Measurements from ENCODE around the gene PRAMEF13. TPM values are rescaled to one million over a fixed set of nuclear protein-coding genes. Genes with fewer than 3 reads are reported as not detected.
"Not testable (repeated sequence)": the region's sequence is repeated elsewhere in the genome, so short reads cannot be mapped to it uniquely, and the experiment has no call there.

The PRAMEF13 gene
- polyA plus RNA-seq, 1 experiment, result not detected

- no peak for DNase-seq (ENCODE audit: low read depth)
- POLR2A ChIA-PET, result no interaction called here
- no peak for TF ChIP-seq CTCF (IDR thresholded peaks at IDR 0.05; ENCODE audit: insufficient read depth, low read depth, low read length)
- H3K36me3 ChIP-seq (ENCODE audit: control insufficient read depth, insufficient read depth, low read length), result no peaks in the 10 kb centered on the region
- no peaks in the 10 kb centered on the region for H3K27me3 ChIP-seq (ENCODE audit: control insufficient read depth, insufficient read depth, low read length)
- CTCF ChIA-PET, result no interaction called here
- H3K4me3 ChIP-seq (ENCODE audit: low read depth, low read length), result no peak overlapping the region
Measured at GRCh38 chr1:13228343-13228781, 27.2 kb upstream of the PRAMEF13 start.

- POLR2A ChIA-PET; H3K4me3 ChIP-seq (ENCODE audit: low read depth, low read length); H3K36me3 ChIP-seq (ENCODE audit: control insufficient read depth, insufficient read depth, low read length); H3K27me3 ChIP-seq (ENCODE audit: control insufficient read depth, insufficient read depth, low read length); DNase-seq (ENCODE audit: low read depth); CTCF ChIA-PET: not testable (repeated sequence)
Measured at GRCh38 chr1:13227271-13228055, 26.3 kb upstream of the PRAMEF13 start.

GRCh38 chr1:13225675-13226204, 24.5 kb upstream of the PRAMEF13 start, which contains the start of gene PRAMEF18:
Gene PRAMEF18 (minus strand): TSS chr1:13226154. CDS start chr1:13226106, 48 bp downstream.
- CTCF ChIA-PET; DNase-seq (ENCODE audit: low read depth); POLR2A ChIA-PET; H3K4me3 ChIP-seq (ENCODE audit: low read depth, low read length); H3K36me3 ChIP-seq (ENCODE audit: control insufficient read depth, insufficient read depth, low read length); H3K27me3 ChIP-seq (ENCODE audit: control insufficient read depth, insufficient read depth, low read length): not testable (repeated sequence)

GRCh38 chr1:13224480-13225060, 23.4 kb upstream of the PRAMEF13 start:
- ChIA-PET POLR2A (no interaction called here), CTCF (no interaction called here)
- no peak for DNase-seq (ENCODE audit: low read depth)
- TF ChIP-seq CTCF (IDR thresholded peaks at IDR 0.05; ENCODE audit: insufficient read depth, low read depth, low read length), result no peak
- no peaks in the 10 kb centered on the region for H3K27me3 ChIP-seq (ENCODE audit: control insufficient read depth, insufficient read depth, low read length)
- H3K36me3 ChIP-seq (ENCODE audit: control insufficient read depth, insufficient read depth, low read length), result no peaks in the 10 kb centered on the region
- H3K4me3 ChIP-seq (ENCODE audit: low read depth, low read length), result no peak overlapping the region

- POLR2A ChIA-PET; H3K36me3 ChIP-seq (ENCODE audit: control insufficient read depth, insufficient read depth, low read length); DNase-seq (ENCODE audit: low read depth); CTCF ChIA-PET; H3K27me3 ChIP-seq (ENCODE audit: control insufficient read depth, insufficient read depth, low read length); H3K4me3 ChIP-seq (ENCODE audit: low read depth, low read length): not testable (repeated sequence)
Measured at GRCh38 chr1:13222788-13223187, 21.6 kb upstream of the PRAMEF13 start.

GRCh38 chr1:13219203-13219602, 18.0 kb upstream of the PRAMEF13 start:
- H3K4me3 ChIP-seq (ENCODE audit: low read depth, low read length); CTCF ChIA-PET: not testable (repeated sequence)

GRCh38 chr1:13216619-13217018, 15.4 kb upstream of the PRAMEF13 start:
- H3K36me3 ChIP-seq (ENCODE audit: control insufficient read depth, insufficient read depth, low read length); POLR2A ChIA-PET; H3K4me3 ChIP-seq (ENCODE audit: low read depth, low read length); H3K27me3 ChIP-seq (ENCODE audit: control insufficient read depth, insufficient read depth, low read length); CTCF ChIA-PET; DNase-seq (ENCODE audit: low read depth): not testable (repeated sequence)

More at GRCh38 chr1:13219203-13219602, 18.0 kb upstream of the PRAMEF13 start:
- DNase-seq (ENCODE audit: low read depth); H3K27me3 ChIP-seq (ENCODE audit: control insufficient read depth, insufficient read depth, low read length); H3K36me3 ChIP-seq (ENCODE audit: control insufficient read depth, insufficient read depth, low read length); POLR2A ChIA-PET: not testable (repeated sequence)

GRCh38 chr1:13208712-13209111, 7.5 kb upstream of the PRAMEF13 start:
- H3K36me3 ChIP-seq (ENCODE audit: control insufficient read depth, insufficient read depth, low read length), result not testable (repeated sequence)

GRCh38 chr1:13171548-13171947, 29.7 kb downstream of the PRAMEF13 start, which contains the start of gene PRAMEF9:
Gene PRAMEF9 (plus strand): TSS chr1:13171848. CDS start chr1:13175281, 3,433 bp downstream.
- POLR2A ChIA-PET; H3K4me3 ChIP-seq (ENCODE audit: low read depth, low read length); CTCF ChIA-PET; DNase-seq (ENCODE audit: low read depth); H3K27me3 ChIP-seq (ENCODE audit: control insufficient read depth, insufficient read depth, low read length); H3K36me3 ChIP-seq (ENCODE audit: control insufficient read depth, insufficient read depth, low read length): not testable (repeated sequence)

More at GRCh38 chr1:13208712-13209111, 7.5 kb upstream of the PRAMEF13 start:
- H3K27me3 ChIP-seq (ENCODE audit: control insufficient read depth, insufficient read depth, low read length); DNase-seq (ENCODE audit: low read depth); POLR2A ChIA-PET; CTCF ChIA-PET; H3K4me3 ChIP-seq (ENCODE audit: low read depth, low read length): not testable (repeated sequence)

- POLR2A ChIA-PET; H3K4me3 ChIP-seq (ENCODE audit: low read depth, low read length); CTCF ChIA-PET; H3K36me3 ChIP-seq (ENCODE audit: control insufficient read depth, insufficient read depth, low read length); DNase-seq (ENCODE audit: low read depth); H3K27me3 ChIP-seq (ENCODE audit: control insufficient read depth, insufficient read depth, low read length): not testable (repeated sequence)
Measured at GRCh38 chr1:13165531-13165930, 35.7 kb downstream of the PRAMEF13 start, which contains the start of gene HNRNPCL4. Gene HNRNPCL4 (minus strand): TSS chr1:13165631. CDS start chr1:13165467, 164 bp downstream.

GRCh38 chr1:13155909-13156308, 45.3 kb downstream of the PRAMEF13 start, which contains the start of gene PRAMEF26:
Gene PRAMEF26 (minus strand): TSS chr1:13156009. CDS start chr1:13153095, 2,914 bp downstream.
- H3K27me3 ChIP-seq (ENCODE audit: control insufficient read depth, insufficient read depth, low read length); H3K36me3 ChIP-seq (ENCODE audit: control insufficient read depth, insufficient read depth, low read length); H3K4me3 ChIP-seq (ENCODE audit: low read depth, low read length); CTCF ChIA-PET; DNase-seq (ENCODE audit: low read depth); POLR2A ChIA-PET: not testable (repeated sequence)

Data from BJ (cell line).